Measurements from ENCODE around the gene ITGA3.

The ITGA3 gene

DNA sequence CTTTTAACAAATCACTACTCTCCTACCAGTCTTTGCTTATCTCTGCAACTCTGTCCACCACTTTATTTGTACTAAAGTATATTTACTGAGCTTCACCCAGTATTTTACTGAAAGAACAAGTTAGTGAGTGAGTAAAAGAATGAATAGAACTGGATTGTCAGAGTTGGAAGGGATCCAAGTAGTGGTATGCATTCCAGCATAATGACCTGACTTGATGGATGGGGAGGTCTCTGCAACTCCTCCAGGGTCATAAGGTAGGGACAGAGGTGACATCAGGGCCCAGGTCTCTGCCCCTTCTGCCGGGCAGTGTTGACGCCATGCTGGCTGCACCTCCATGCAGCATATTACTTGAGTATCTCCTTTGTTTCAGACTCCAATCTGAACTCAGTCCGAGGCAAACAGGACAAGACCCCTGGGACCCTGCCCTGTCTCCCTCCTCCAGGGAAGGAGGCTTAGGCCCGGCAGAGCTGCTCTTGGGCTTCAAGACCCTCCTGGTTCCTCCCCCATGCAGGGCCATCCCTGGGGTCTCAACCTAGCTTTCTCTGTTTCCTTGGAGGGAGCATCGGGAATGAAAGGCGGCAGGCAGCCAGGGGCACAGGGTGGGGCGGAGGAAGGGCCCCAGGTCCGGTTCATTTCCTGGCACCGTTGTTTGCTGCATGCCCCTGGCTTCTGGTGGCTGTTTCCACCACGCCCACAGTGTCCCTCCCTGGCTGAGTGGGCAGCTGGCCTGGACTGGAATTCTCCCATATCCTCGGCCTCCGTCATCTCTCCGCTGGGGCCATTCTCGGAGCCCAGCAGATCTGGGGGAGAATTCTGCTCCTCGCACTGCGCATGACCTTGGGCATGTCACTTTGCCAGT, 12.4 kb upstream of the ITGA3 start:
- Histone ChIP-seq H3K9me3 (ENCODE audit: severe bottlenecking) (no peaks in the 10 kb centered on the region), H3K36me3 (no peaks in the 10 kb centered on the region), H3K4me3 (ENCODE audit: low read depth, low read length) (no peak overlapping the region), H3K27me3 (ENCODE audit: insufficient read depth, low read depth, severe bottlenecking) (no peaks in the 10 kb centered on the region), H3K27ac (no peak overlapping the region)
- no peak for TF ChIP-seq CTCF (IDR thresholded peaks at IDR 0.05; ENCODE audit: low read depth, low read length)
- no peak for DNase-seq

- Histone ChIP-seq H3K4me3 (ENCODE audit: low read depth, low read length) (no peak overlapping the region), H3K27ac (no peak overlapping the region), H3K9me3 (ENCODE audit: severe bottlenecking) (no peaks in the 10 kb centered on the region), H3K36me3 (no peaks in the 10 kb centered on the region), H3K27me3 (ENCODE audit: insufficient read depth, low read depth, severe bottlenecking) (no peaks in the 10 kb centered on the region)
- DNase-seq: no peak
- no peak for TF ChIP-seq CTCF (IDR thresholded peaks at IDR 0.05; ENCODE audit: low read depth, low read length)
Measured at GRCh38 chr17:50044483-50044882, 11.4 kb upstream of the ITGA3 start.

GRCh38 chr17:50045154-50045553, 10.8 kb upstream of the ITGA3 start:
- H3K9me3 ChIP-seq (ENCODE audit: severe bottlenecking): no peaks in the 10 kb centered on the region
- no peak for TF ChIP-seq CTCF (IDR thresholded peaks at IDR 0.05; ENCODE audit: low read depth, low read length)
- H3K36me3 ChIP-seq: no peaks in the 10 kb centered on the region
- H3K27ac ChIP-seq: no peak overlapping the region
- H3K4me3 ChIP-seq (ENCODE audit: low read depth, low read length): no peak overlapping the region
- no peaks in the 10 kb centered on the region for H3K27me3 ChIP-seq (ENCODE audit: insufficient read depth, low read depth, severe bottlenecking)
- DNase-seq: no peak

- H3K4me3 ChIP-seq (ENCODE audit: low read depth, low read length): no peak overlapping the region
- no peak overlapping the region for H3K27ac ChIP-seq
- no peaks in the 10 kb centered on the region for H3K36me3 ChIP-seq
- H3K27me3 ChIP-seq (ENCODE audit: insufficient read depth, low read depth, severe bottlenecking): no peaks in the 10 kb centered on the region
- TF ChIP-seq CTCF (IDR thresholded peaks at IDR 0.05; ENCODE audit: low read depth, low read length): no peak
- DNase-seq: no peak
- H3K9me3 ChIP-seq (ENCODE audit: severe bottlenecking): no peaks in the 10 kb centered on the region
Measured at GRCh38 chr17:50046179-50046578, 9.7 kb upstream of the ITGA3 start.

DNA sequence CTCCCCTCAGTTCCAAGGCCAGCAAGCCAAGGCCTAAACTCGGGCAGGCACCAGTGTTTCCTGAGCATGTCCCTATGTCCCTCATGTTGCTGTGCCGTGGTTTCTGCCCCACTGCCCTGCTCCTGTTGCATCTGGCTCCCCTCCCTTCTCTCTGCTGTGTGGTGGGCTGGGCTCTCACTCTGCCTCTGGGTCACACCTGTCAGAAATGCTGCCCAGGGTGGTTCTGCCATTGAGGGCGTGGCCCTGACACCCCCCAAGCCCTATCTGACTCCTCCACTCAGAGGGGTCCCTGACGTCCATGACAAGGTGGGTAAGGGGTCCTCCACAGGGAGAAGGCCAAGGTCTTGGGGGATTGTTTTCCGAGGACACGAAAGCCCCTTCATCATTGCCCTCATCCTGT, 9.2 kb upstream of the ITGA3 start:
- Histone ChIP-seq H3K27ac (no peak overlapping the region), H3K4me3 (ENCODE audit: low read depth, low read length) (no peak overlapping the region), H3K36me3 (no peaks in the 10 kb centered on the region)

More for the DNA sequence above, 9.2 kb upstream of the ITGA3 start:
- Histone ChIP-seq H3K27me3 (ENCODE audit: insufficient read depth, low read depth, severe bottlenecking) (no peaks in the 10 kb centered on the region), H3K9me3 (ENCODE audit: severe bottlenecking) (no peaks in the 10 kb centered on the region)
- TF ChIP-seq CTCF (IDR thresholded peaks at IDR 0.05; ENCODE audit: low read depth, low read length): no peak
- DNase-seq: no peak

Measured in WERI-Rb-1 (cell line).